Mesothelial cell of epicardium (in vitro differentiated cells): ENCODE measurements around the gene GOLM1. TPM values are rescaled to one million over a fixed set of nuclear protein-coding genes. Genes with fewer than 3 reads are reported as not detected.

Source experiments
- DNase-seq, 2 experiments: peaks; one replicate each; pipeline ENCODE4 v3.0.0; 2021; ENCODE audit warnings: low spot score in 2 of 2; ENCODE audit not compliant: unreplicated experiment in 2 of 2
- H3K27ac Mint-ChIP-seq: 2 replicates; pipeline ENCODE4 v1.8.0; 2021; ENCODE audit warnings: mixed read lengths
- H3K27me3 Mint-ChIP-seq: 2 replicates; pipeline ENCODE4 v1.8.0; 2021; ENCODE audit warnings: low read depth, mixed read lengths
- H3K36me3 Mint-ChIP-seq: 2 replicates; pipeline ENCODE4 v1.8.0; 2021; ENCODE audit warnings: mixed read lengths
- H3K4me1 Mint-ChIP-seq: 2 replicates; pipeline ENCODE4 v1.8.0; 2021; ENCODE audit warnings: mixed read lengths
- H3K4me3 Mint-ChIP-seq: 2 replicates; pipeline ENCODE4 v1.8.0; 2021; ENCODE audit warnings: mild to moderate bottlenecking, moderate library complexity, mixed read lengths
- H3K9me3 Mint-ChIP-seq: 2 replicates; pipeline ENCODE4 v1.8.0; 2021; ENCODE audit warnings: mixed read lengths
- CTCF ChIP-seq: fragments of 200-600 bp; sonication (generic); IDR thresholded peaks from one replicate; pipeline ENCODE4 v1.5.0; 2021; ENCODE audit warnings: antibody characterized with exemption; ENCODE audit not compliant: unreplicated experiment
- total RNA-seq: library from RNA; stranded (reverse); gene quantifications from 3 replicates; pipeline ENCODE4 v1.2.1, GENCODE V29; 2021

The GOLM1 gene
- total RNA-seq, 1 donor from 2014 or later, result 101 TPM

GRCh38 chr9:85987236-85987635 is 112.1 kb downstream of the GOLM1 start:
- H3K27me3 Mint-ChIP-seq, result no peaks in the 10 kb centered on the region
- H3K4me1 Mint-ChIP-seq, result no peaks in the 10 kb centered on the region
- no peak overlapping the region for H3K27ac Mint-ChIP-seq
- peaks cover 68% of the 10 kb centered on the region for H3K36me3 Mint-ChIP-seq
- no peak overlapping the region for H3K4me3 Mint-ChIP-seq
- peaks cover 17% of the 10 kb centered on the region for H3K9me3 Mint-ChIP-seq
- no peak for TF ChIP-seq CTCF
- no peak for DNase-seq

- Mint-ChIP-seq H3K9me3 (peaks cover 7% of the 10 kb centered on the region), H3K4me1 (no peaks in the 10 kb centered on the region), H3K36me3 (peaks cover 61% of the 10 kb centered on the region), H3K27me3 (no peaks in the 10 kb centered on the region), H3K4me3 (no peak overlapping the region), H3K27ac (no peak overlapping the region)
- DNase-seq, result no peak
- no peak for TF ChIP-seq CTCF
These were observed 114.9 kb downstream of the GOLM1 start for GRCh38 chr9:85984457-85984856.

- Mint-ChIP-seq H3K4me1 (no peaks in the 10 kb centered on the region), H3K27ac (no peak overlapping the region), H3K4me3 (no peak overlapping the region), H3K36me3 (peaks cover 64% of the 10 kb centered on the region), H3K9me3 (peaks cover 7% of the 10 kb centered on the region), H3K27me3 (no peaks in the 10 kb centered on the region)
- TF ChIP-seq CTCF, result no peak
- DNase-seq, result no peak
These were observed 118.0 kb downstream of the GOLM1 start for GRCh38 chr9:85981369-85981768.

- Mint-ChIP-seq H3K36me3 (peaks cover 42% of the 10 kb centered on the region), H3K27ac (no peak overlapping the region), H3K4me1 (no peaks in the 10 kb centered on the region), H3K9me3 (no peaks in the 10 kb centered on the region), H3K4me3 (no peak overlapping the region), H3K27me3 (no peaks in the 10 kb centered on the region)
- TF ChIP-seq CTCF, result no peak
- no peak for DNase-seq
These were observed 120.9 kb downstream of the GOLM1 start for GRCh38 chr9:85978496-85978895.

Other genes with a start within 250 kb of the GOLM1 start
- gene NAA35, start 158.4 kb downstream of the GOLM1 start, total RNA-seq, result 35.0 to 38.4 TPM (median 36.5 TPM) in 3 replicates
- gene C9orf153, start 160.1 kb upstream of the GOLM1 start, total RNA-seq, result 0.27 to 0.51 TPM (median 0.41 TPM) in 3 replicates
- gene ISCA1, start 183.0 kb upstream of the GOLM1 start, total RNA-seq, result 23.4 to 29.0 TPM (median 27.3 TPM) in 3 replicates